ENCODE measurements around the gene PALM.
A peak's percentile ranks its signal among the peaks of the same experiment; 100 is the strongest.

Gene PALM

DNA sequence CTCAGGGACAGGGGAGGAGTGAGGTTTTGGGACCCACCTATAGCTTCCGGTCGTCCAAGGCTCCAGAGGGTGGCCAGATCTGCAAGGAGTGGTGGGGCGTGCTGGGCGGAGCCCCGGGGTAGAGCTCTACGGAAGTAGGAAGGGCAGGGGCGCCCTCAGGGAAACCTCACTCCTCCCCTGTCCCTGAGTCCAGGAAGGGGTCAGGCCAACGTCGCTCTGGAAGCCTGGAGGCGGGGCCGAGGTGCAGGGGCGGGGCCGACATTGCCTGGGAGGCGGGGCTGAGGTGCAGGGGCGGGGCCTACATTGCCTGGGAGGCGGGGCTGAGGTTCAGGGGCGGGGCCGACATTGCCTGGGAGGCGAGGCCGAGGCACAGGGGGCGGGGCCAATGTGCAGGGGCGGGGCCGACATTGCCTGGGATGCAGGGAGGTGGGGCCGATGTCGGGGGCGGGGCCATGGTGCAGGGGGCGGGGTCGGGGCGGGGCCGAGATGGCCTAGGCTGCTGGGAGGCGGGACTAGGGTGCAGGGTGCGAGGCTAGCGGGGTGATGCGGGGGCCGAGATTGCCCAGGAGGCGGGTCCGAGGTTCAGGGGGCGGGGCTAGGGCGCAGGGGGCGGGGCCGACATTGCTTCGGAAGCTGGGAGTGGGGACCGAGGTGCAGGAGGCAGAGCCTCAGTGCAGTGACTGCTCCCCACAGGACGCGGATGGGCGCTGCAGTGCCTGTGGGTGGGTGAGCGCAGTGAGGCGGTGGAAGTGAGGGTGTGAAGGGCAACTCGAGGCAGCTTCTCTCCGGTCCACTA lies 4.9 kb upstream of the PALM start:
- H3K4me3 Mint-ChIP-seq = peak overlapping the region; percentile 52
- H3K9me3 Mint-ChIP-seq = no peaks in the 10 kb centered on the region
- no peak overlapping the region for H3K27ac Mint-ChIP-seq (ENCODE audit: low read depth)
- no peaks in the 10 kb centered on the region for H3K36me3 Mint-ChIP-seq (ENCODE audit: insufficient read depth)
- ATAC-seq (replicated peaks; ENCODE audit: extremely low read depth, poor library complexity, severe bottlenecking) (peak; percentile 61), DNase-seq (ENCODE audit: low spot score in 2 of 2) (peak; percentile 44 to 52)
- H3K27me3 Mint-ChIP-seq = peaks cover 31% of the 10 kb centered on the region
- no peaks in the 10 kb centered on the region for H3K4me1 Mint-ChIP-seq

DNA sequence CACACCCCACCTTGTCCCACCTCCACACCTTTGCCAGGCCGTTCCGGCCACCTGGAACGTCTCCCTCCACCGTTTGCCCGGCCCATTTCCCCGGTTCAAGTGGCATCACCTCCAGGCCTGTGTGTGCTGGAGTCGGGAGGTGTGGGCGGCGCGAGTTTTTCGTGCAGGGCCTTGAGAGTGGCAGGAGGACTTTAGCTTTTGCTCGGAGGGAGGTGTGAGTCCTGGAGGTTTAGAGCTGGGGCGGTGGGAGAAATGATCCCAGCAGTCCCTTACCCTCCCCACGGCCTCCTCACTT lies 4.3 kb upstream of the PALM start:
- H3K4me3 Mint-ChIP-seq = no peak overlapping the region
- H3K27ac Mint-ChIP-seq (ENCODE audit: low read depth) = no peak overlapping the region
- H3K36me3 Mint-ChIP-seq (ENCODE audit: insufficient read depth) = no peaks in the 10 kb centered on the region
- DNase-seq (ENCODE audit: low spot score in 2 of 2) (no peak), ATAC-seq (replicated peaks; ENCODE audit: extremely low read depth, poor library complexity, severe bottlenecking) (no peak)
- no peaks in the 10 kb centered on the region for H3K4me1 Mint-ChIP-seq
- peaks cover 29% of the 10 kb centered on the region for H3K27me3 Mint-ChIP-seq
- H3K9me3 Mint-ChIP-seq = no peaks in the 10 kb centered on the region

- H3K9me3 Mint-ChIP-seq = no peaks in the 10 kb centered on the region
- no peak for DNase-seq (ENCODE audit: low spot score in 2 of 2)
- H3K27ac Mint-ChIP-seq (ENCODE audit: low read depth) = no peak overlapping the region
- H3K36me3 Mint-ChIP-seq (ENCODE audit: insufficient read depth) = no peaks in the 10 kb centered on the region
- H3K4me1 Mint-ChIP-seq = no peaks in the 10 kb centered on the region
- H3K27me3 Mint-ChIP-seq = peaks cover 36% of the 10 kb centered on the region
- no peak for ATAC-seq (replicated peaks; ENCODE audit: extremely low read depth, poor library complexity, severe bottlenecking)
- no peak overlapping the region for H3K4me3 Mint-ChIP-seq
Measured at GRCh38 chr19:709196-709964, 645 bp downstream of the PALM start.

GRCh38 chr19:709965-710571 lies 1.3 kb downstream of the PALM start:
- no peak overlapping the region for H3K27ac Mint-ChIP-seq (ENCODE audit: low read depth)
- ATAC-seq (replicated peaks; ENCODE audit: extremely low read depth, poor library complexity, severe bottlenecking) (no peak), DNase-seq (ENCODE audit: low spot score in 2 of 2) (no peak)
- no peak overlapping the region for H3K4me3 Mint-ChIP-seq
- no peaks in the 10 kb centered on the region for H3K36me3 Mint-ChIP-seq (ENCODE audit: insufficient read depth)
- H3K9me3 Mint-ChIP-seq = no peaks in the 10 kb centered on the region
- H3K4me1 Mint-ChIP-seq = no peaks in the 10 kb centered on the region
- H3K27me3 Mint-ChIP-seq = peaks cover 37% of the 10 kb centered on the region

DNA sequence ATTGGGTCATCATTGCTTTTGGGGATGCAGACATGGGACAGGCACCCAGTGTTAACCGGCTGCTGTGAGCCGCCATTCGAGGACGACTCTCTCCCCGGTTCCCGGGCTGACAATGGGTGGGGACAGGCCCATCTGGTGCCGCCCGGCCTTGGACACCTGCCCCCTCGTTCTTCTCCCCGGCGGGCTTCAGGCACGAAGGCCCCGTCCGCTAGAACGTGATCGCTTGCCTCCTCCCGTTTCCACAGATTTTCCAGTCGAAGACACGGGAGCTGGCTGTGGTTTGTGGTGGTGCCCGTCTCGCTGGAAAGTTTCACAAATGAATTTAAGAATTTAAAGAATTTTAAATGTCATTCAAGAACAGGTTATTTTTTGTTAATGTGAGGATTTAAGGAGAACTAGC lies 2.0 kb downstream of the PALM start:
- Mint-ChIP-seq H3K27ac (ENCODE audit: low read depth) (no peak overlapping the region), H3K4me3 (no peak overlapping the region), H3K36me3 (ENCODE audit: insufficient read depth) (no peaks in the 10 kb centered on the region), H3K27me3 (peaks cover 44% of the 10 kb centered on the region), H3K9me3 (peaks cover 6% of the 10 kb centered on the region), H3K4me1 (no peaks in the 10 kb centered on the region)
- no peak for ATAC-seq (replicated peaks; ENCODE audit: extremely low read depth, poor library complexity, severe bottlenecking)
- no peak for DNase-seq (ENCODE audit: low spot score in 2 of 2)

DNA sequence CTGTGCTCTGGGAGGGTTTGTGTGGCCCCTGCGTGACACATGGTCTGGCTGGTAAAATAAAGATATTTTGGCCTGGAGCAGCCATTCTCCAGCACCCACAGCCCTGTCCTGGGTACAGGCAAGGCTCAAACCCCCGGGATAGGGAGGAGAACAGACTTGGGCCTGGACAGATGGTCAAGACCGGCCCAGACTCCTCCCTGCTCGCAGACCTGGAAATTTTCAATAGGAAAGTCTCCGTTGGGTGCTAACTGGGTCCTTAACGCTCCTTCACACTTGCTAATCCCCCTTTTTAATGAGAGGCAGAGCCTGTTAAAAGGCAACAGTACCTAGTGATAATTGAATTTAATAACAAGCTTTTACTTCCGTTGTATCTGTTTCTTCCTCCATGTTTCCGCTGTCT lies 2.5 kb downstream of the PALM start:
- H3K4me3 Mint-ChIP-seq = no peak overlapping the region
- H3K9me3 Mint-ChIP-seq = peaks cover 8% of the 10 kb centered on the region
- no peaks in the 10 kb centered on the region for H3K4me1 Mint-ChIP-seq
- DNase-seq (ENCODE audit: low spot score in 2 of 2) (no peak), ATAC-seq (replicated peaks; ENCODE audit: extremely low read depth, poor library complexity, severe bottlenecking) (no peak)
- H3K36me3 Mint-ChIP-seq (ENCODE audit: insufficient read depth) = no peaks in the 10 kb centered on the region
- no peak overlapping the region for H3K27ac Mint-ChIP-seq (ENCODE audit: low read depth)
- peaks cover 48% of the 10 kb centered on the region for H3K27me3 Mint-ChIP-seq

- Mint-ChIP-seq H3K27ac (ENCODE audit: low read depth) (no peak overlapping the region), H3K4me3 (no peak overlapping the region), H3K36me3 (ENCODE audit: insufficient read depth) (no peaks in the 10 kb centered on the region), H3K4me1 (no peaks in the 10 kb centered on the region), H3K27me3 (peaks cover 52% of the 10 kb centered on the region), H3K9me3 (peaks cover 8% of the 10 kb centered on the region)
- ATAC-seq (replicated peaks; ENCODE audit: extremely low read depth, poor library complexity, severe bottlenecking) (no peak), DNase-seq (ENCODE audit: low spot score in 2 of 2) (no peak)
Measured at GRCh38 chr19:715347-715746, 6.6 kb downstream of the PALM start.

DNA sequence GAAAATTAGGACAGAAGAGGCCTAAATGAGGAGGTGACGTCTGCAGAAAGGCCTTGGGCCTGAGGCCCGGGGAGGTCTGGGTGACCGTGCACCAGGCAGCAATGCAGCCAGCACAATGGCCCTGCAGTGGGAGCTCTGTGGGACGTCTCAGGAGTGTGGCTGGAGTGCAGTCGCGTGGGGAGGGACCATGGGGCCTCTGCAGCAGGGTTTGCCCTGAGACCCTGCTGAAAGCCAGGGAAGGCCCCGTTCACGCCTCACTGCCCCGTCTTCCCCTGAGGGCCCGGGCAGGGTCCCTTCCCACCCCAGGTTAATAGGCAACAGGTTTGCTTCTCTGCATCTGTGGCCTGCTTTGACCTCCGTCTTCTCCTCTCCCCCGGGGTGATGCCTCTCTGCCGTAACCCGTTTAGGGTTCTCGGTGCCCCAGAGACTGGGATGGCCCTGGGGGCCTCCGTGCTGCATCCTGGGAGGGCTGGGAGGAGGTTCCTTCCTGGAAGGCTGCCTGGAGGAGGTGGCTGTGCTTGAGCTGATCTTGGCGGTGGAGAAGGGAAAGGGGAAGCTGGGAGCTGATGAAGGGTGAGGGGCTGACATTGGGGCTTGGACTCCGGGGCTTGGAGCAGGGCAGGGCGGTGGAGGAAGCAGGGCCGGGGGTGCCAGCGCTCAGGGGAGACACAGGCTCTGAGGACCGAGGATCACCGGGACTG lies 9.7 kb downstream of the PALM start:
- H3K27me3 Mint-ChIP-seq = peaks cover 43% of the 10 kb centered on the region
- H3K4me1 Mint-ChIP-seq = no peaks in the 10 kb centered on the region
- peaks cover 8% of the 10 kb centered on the region for H3K9me3 Mint-ChIP-seq
- H3K36me3 Mint-ChIP-seq (ENCODE audit: insufficient read depth) = no peaks in the 10 kb centered on the region
- DNase-seq (ENCODE audit: low spot score in 2 of 2) = no peak
- ATAC-seq (replicated peaks; ENCODE audit: extremely low read depth, poor library complexity, severe bottlenecking) = no peak
- no peak overlapping the region for H3K27ac Mint-ChIP-seq (ENCODE audit: low read depth)
- no peak overlapping the region for H3K4me3 Mint-ChIP-seq

GRCh38 chr19:718991-719512 lies 10.3 kb downstream of the PALM start:
- H3K4me3 Mint-ChIP-seq = no peak overlapping the region
- no peak for ATAC-seq (replicated peaks; ENCODE audit: extremely low read depth, poor library complexity, severe bottlenecking)
- H3K27ac Mint-ChIP-seq (ENCODE audit: low read depth) = no peak overlapping the region
- H3K9me3 Mint-ChIP-seq = peaks cover 8% of the 10 kb centered on the region
- peaks cover 43% of the 10 kb centered on the region for H3K27me3 Mint-ChIP-seq
- no peaks in the 10 kb centered on the region for H3K4me1 Mint-ChIP-seq
- no peaks in the 10 kb centered on the region for H3K36me3 Mint-ChIP-seq (ENCODE audit: insufficient read depth)
- no peak for DNase-seq (ENCODE audit: low spot score in 2 of 2)

GRCh38 chr19:719636-720344 lies 11.1 kb downstream of the PALM start:
- DNase-seq (ENCODE audit: low spot score in 2 of 2) (no peak), ATAC-seq (replicated peaks; ENCODE audit: extremely low read depth, poor library complexity, severe bottlenecking) (no peak)
- Mint-ChIP-seq H3K4me1 (no peaks in the 10 kb centered on the region), H3K36me3 (ENCODE audit: insufficient read depth) (no peaks in the 10 kb centered on the region), H3K27ac (ENCODE audit: low read depth) (no peak overlapping the region), H3K9me3 (peaks cover 8% of the 10 kb centered on the region), H3K27me3 (peaks cover 43% of the 10 kb centered on the region), H3K4me3 (no peak overlapping the region)

- Mint-ChIP-seq H3K27ac (ENCODE audit: low read depth) (no peak overlapping the region), H3K9me3 (peaks cover 4% of the 10 kb centered on the region), H3K4me1 (no peaks in the 10 kb centered on the region), H3K27me3 (peaks cover 38% of the 10 kb centered on the region), H3K36me3 (ENCODE audit: insufficient read depth) (no peaks in the 10 kb centered on the region), H3K4me3 (no peak overlapping the region)
- ATAC-seq (replicated peaks; ENCODE audit: extremely low read depth, poor library complexity, severe bottlenecking) = no peak
- no peak for DNase-seq (ENCODE audit: low spot score in 2 of 2)
Measured at GRCh38 chr19:720345-721160, 11.8 kb downstream of the PALM start.
